HG02840 (cell line): ENCODE data around the gene EVA1A.

Source experiments
- ATAC-seq: cut with Tn5 transposase; IDR thresholded peaks from one replicate; pipeline ENCODE4 v1.9.1; 2021; ENCODE audit warnings: mild to moderate bottlenecking, moderate library complexity, moderate number of reproducible peaks; ENCODE audit not compliant: unreplicated experiment, low FRiP score

Gene EVA1A

GRCh38 chr2:75592030-75592429 is 31.3 kb upstream of the EVA1A start:
- no peak for ATAC-seq

- no peak for ATAC-seq
Measured at GRCh38 chr2:75589391-75590105, 28.8 kb upstream of the EVA1A start.

GRCh38 chr2:75587954-75588587 is 27.3 kb upstream of the EVA1A start:
- no peak for ATAC-seq

GRCh38 chr2:75586971-75587370 is 26.2 kb upstream of the EVA1A start:
- no peak for ATAC-seq

- ATAC-seq, result no peak
Measured at GRCh38 chr2:75582840-75583239, 22.1 kb upstream of the EVA1A start.

GRCh38 chr2:75580606-75581005 is 19.9 kb upstream of the EVA1A start:
- ATAC-seq, result no peak

GRCh38 chr2:75580156-75580555 is 19.4 kb upstream of the EVA1A start:
- ATAC-seq, result no peak

- ATAC-seq, result no peak
Measured at GRCh38 chr2:75579186-75579585, 18.4 kb upstream of the EVA1A start.

- ATAC-seq, result no peak
Measured at GRCh38 chr2:75577280-75577679, 16.5 kb upstream of the EVA1A start.

GRCh38 chr2:75574106-75574505 is 13.4 kb upstream of the EVA1A start:
- no peak for ATAC-seq

GRCh38 chr2:75573145-75573878 is 12.6 kb upstream of the EVA1A start:
- no peak for ATAC-seq

- ATAC-seq, result no peak
Measured at GRCh38 chr2:75571730-75572430, 11.1 kb upstream of the EVA1A start.

GRCh38 chr2:75570948-75571729 is 10.4 kb upstream of the EVA1A start:
- no peak for ATAC-seq

- no peak for ATAC-seq
Measured at GRCh38 chr2:75570024-75570947, 9.5 kb upstream of the EVA1A start.

GRCh38 chr2:75569546-75569945 is 8.8 kb upstream of the EVA1A start:
- ATAC-seq, result no peak

- no peak for ATAC-seq
Measured at GRCh38 chr2:75568174-75568573, 7.4 kb upstream of the EVA1A start.

- ATAC-seq, result no peak
Measured at GRCh38 chr2:75565472-75566462, 5.0 kb upstream of the EVA1A start.
